ENCODE data around the gene CYBA. TPM values are rescaled to one million over a fixed set of nuclear protein-coding genes. Genes with fewer than 3 reads are reported as not detected.

The CYBA gene
- total RNA-seq, 1 donor from 2014 or later = 51.8 TPM

GRCh38 chr16:88639231-88640038 is 11.4 kb downstream of the CYBA start:
- no peak for TF ChIP-seq CTCF (IDR thresholded peaks at IDR 0.05)
- Mint-ChIP-seq H3K27me3 (ENCODE audit: unreplicated experiment) (peaks cover 8% of the 10 kb centered on the region), H3K27ac (ENCODE audit: unreplicated experiment) (no peak overlapping the region), H3K36me3 (ENCODE audit: unreplicated experiment) (no peaks in the 10 kb centered on the region), H3K4me3 (ENCODE audit: unreplicated experiment) (no peak overlapping the region), H3K9me3 (ENCODE audit: unreplicated experiment) (no peaks in the 10 kb centered on the region), H3K4me1 (ENCODE audit: unreplicated experiment) (peaks cover 4% of the 10 kb centered on the region)
- DNase-seq (ENCODE audit: extremely low spot score, unreplicated experiment) = no peak

- Mint-ChIP-seq H3K9me3 (ENCODE audit: unreplicated experiment) (no peaks in the 10 kb centered on the region), H3K27me3 (ENCODE audit: unreplicated experiment) (peaks cover 8% of the 10 kb centered on the region), H3K36me3 (ENCODE audit: unreplicated experiment) (no peaks in the 10 kb centered on the region), H3K27ac (ENCODE audit: unreplicated experiment) (no peak within 1 kb of the TSS), H3K4me3 (ENCODE audit: unreplicated experiment) (no peak within 1 kb of the TSS), H3K4me1 (ENCODE audit: unreplicated experiment) (peaks cover 7% of the 10 kb centered on the region)
- no peak for TF ChIP-seq CTCF (IDR thresholded peaks at IDR 0.05)
- no peak for DNase-seq (ENCODE audit: extremely low spot score, unreplicated experiment)
Observed at GRCh38 chr16:88638323-88639230, 12.3 kb downstream of the CYBA start, which contains the start of gene IL17C. Gene IL17C (plus strand): TSS chr16:88638572. CDS start chr16:88638642, 70 bp downstream.

- H3K36me3 Mint-ChIP-seq (ENCODE audit: unreplicated experiment) = peaks cover 8% of the 10 kb centered on the region
- DNase-seq (ENCODE audit: extremely low spot score, unreplicated experiment) = no peak
- no peaks in the 10 kb centered on the region for H3K9me3 Mint-ChIP-seq (ENCODE audit: unreplicated experiment)
- peaks cover 8% of the 10 kb centered on the region for H3K27me3 Mint-ChIP-seq (ENCODE audit: unreplicated experiment)
- TF ChIP-seq CTCF (IDR thresholded peaks at IDR 0.05) = no peak
- no peak overlapping the region for H3K27ac Mint-ChIP-seq (ENCODE audit: unreplicated experiment)
- no peak overlapping the region for H3K4me3 Mint-ChIP-seq (ENCODE audit: unreplicated experiment)
- H3K4me1 Mint-ChIP-seq (ENCODE audit: unreplicated experiment) = peaks cover 8% of the 10 kb centered on the region
Observed at GRCh38 chr16:88636488-88637265, 14.2 kb downstream of the CYBA start.

GRCh38 chr16:88635671-88636319 is 15.1 kb downstream of the CYBA start:
- no peak overlapping the region for H3K4me3 Mint-ChIP-seq (ENCODE audit: unreplicated experiment)
- H3K4me1 Mint-ChIP-seq (ENCODE audit: unreplicated experiment) = peaks cover 8% of the 10 kb centered on the region
- peaks cover 11% of the 10 kb centered on the region for H3K36me3 Mint-ChIP-seq (ENCODE audit: unreplicated experiment)
- H3K9me3 Mint-ChIP-seq (ENCODE audit: unreplicated experiment) = no peaks in the 10 kb centered on the region
- TF ChIP-seq CTCF (IDR thresholded peaks at IDR 0.05) = no peak
- H3K27ac Mint-ChIP-seq (ENCODE audit: unreplicated experiment) = no peak overlapping the region
- H3K27me3 Mint-ChIP-seq (ENCODE audit: unreplicated experiment) = peaks cover 8% of the 10 kb centered on the region
- no peak for DNase-seq (ENCODE audit: extremely low spot score, unreplicated experiment)

Data from osteocyte (in vitro differentiated cells).